NOMO-1 treated with dmso at 0.1 percent for 144 hours (cell line): ENCODE data around the gene XPR1.
A peak's percentile ranks its signal among the peaks of the same experiment; 100 is the strongest.
"Not testable (repeated sequence)": the region's sequence is repeated elsewhere in the genome, so short reads cannot be mapped to it uniquely, and the experiment has no call there.

ENCODE experiments used
- DNase-seq: peaks from one replicate; lab custom pipeline; 2025; ENCODE audit not compliant: unreplicated experiment; lab: John Stamatoyannopoulos, UW

The XPR1 gene

GRCh38 chr1:180642781-180643180, 11.0 kb downstream of the XPR1 start:
- no peak for DNase-seq

- DNase-seq, result no peak
These were observed 11.9 kb downstream of the XPR1 start for GRCh38 chr1:180643693-180644092.

GRCh38 chr1:180644526-180645192, 12.8 kb downstream of the XPR1 start:
- no peak for DNase-seq

GRCh38 chr1:180645261-180645660, 13.4 kb downstream of the XPR1 start:
- not testable (repeated sequence) for DNase-seq

- no peak for DNase-seq
These were observed 14.3 kb downstream of the XPR1 start for GRCh38 chr1:180646093-180646492.

- DNase-seq, result no peak
These were observed 14.7 kb downstream of the XPR1 start for GRCh38 chr1:180646547-180646946.

- no peak for DNase-seq
These were observed 21.0 kb downstream of the XPR1 start for GRCh38 chr1:180652792-180653191.

- DNase-seq, result no peak
These were observed 30.9 kb downstream of the XPR1 start for GRCh38 chr1:180662709-180663108.

GRCh38 chr1:180670681-180671080, 38.9 kb downstream of the XPR1 start:
- DNase-seq, result no peak

GRCh38 chr1:180672105-180672504, 40.3 kb downstream of the XPR1 start:
- DNase-seq, result no peak

- peak; percentile 2 for DNase-seq
These were observed 40.7 kb downstream of the XPR1 start for GRCh38 chr1:180672505-180672904.

GRCh38 chr1:180674603-180675530, 43.0 kb downstream of the XPR1 start:
- DNase-seq, result no peak

- DNase-seq, result no peak
These were observed 43.8 kb downstream of the XPR1 start for GRCh38 chr1:180675586-180675985.

GRCh38 chr1:180680558-180681144, 48.8 kb downstream of the XPR1 start:
- DNase-seq, result no peak

GRCh38 chr1:180683117-180683516, 51.3 kb downstream of the XPR1 start:
- DNase-seq, result not testable (repeated sequence)

- no peak for DNase-seq
These were observed 59.6 kb downstream of the XPR1 start for GRCh38 chr1:180691322-180691913.

GRCh38 chr1:180693564-180694244, 61.9 kb downstream of the XPR1 start:
- no peak for DNase-seq

- DNase-seq, result no peak
These were observed 63.5 kb downstream of the XPR1 start for GRCh38 chr1:180695282-180695681.

GRCh38 chr1:180696361-180696760, 64.5 kb downstream of the XPR1 start:
- DNase-seq, result no peak

- DNase-seq, result no peak
These were observed 66.8 kb downstream of the XPR1 start for GRCh38 chr1:180698580-180698979.

- DNase-seq, result not testable (repeated sequence)
These were observed 70.6 kb downstream of the XPR1 start for GRCh38 chr1:180702376-180702775.
